H1 (cell line): ENCODE measurements around the gene TAF15. TPM values are rescaled to one million over a fixed set of nuclear protein-coding genes. Genes with fewer than 3 reads are reported as not detected.

Experiments
- CTCF ChIA-PET: fragments of 300-600 bp; sonication (Branson Sonifier 250); formaldehyde crosslinking; loops from one replicate; lab custom pipeline; 2021; ENCODE audit not compliant: partially characterized antibody; lab: Charles Lee
- POLR2A ChIA-PET: fragments of 300-600 bp; sonication (Branson Sonifier 250); formaldehyde crosslinking; loops from one replicate; lab custom pipeline; 2021; ENCODE audit warnings: inconsistent platforms; ENCODE audit not compliant: partially characterized antibody; lab: Charles Lee
- DNase-seq, 2 experiments: peaks; one replicate each; pipeline versions ENCODE4 v3.0.0 to v3.0.0-alpha.2; 2010 to 2022; ENCODE audit warnings: low spot score in 2 of 2, low read depth in 1 of 2, mixed read lengths in 1 of 2
- FAIRE-seq: peaks from 2 replicates; lab custom pipeline; 2011; peaks lifted over from hg19 to GRCh38; lab: Jason Lieb, UNC
- H2AFZ ChIP-seq: 2 replicates; pipeline ENCODE4 v1.8.1; 2012; ENCODE audit warnings: low read length, inconsistent platforms
- H2AK5ac ChIP-seq: 2 replicates; pipeline ENCODE4 v1.6.1; 2013; ENCODE audit warnings: low read depth, low read length
- H2BK120ac ChIP-seq: replicated peaks from 2 replicates; pipeline ENCODE3; 2013; ENCODE audit warnings: low read depth, low read length, inconsistent platforms
- H2BK12ac ChIP-seq: 2 replicates; pipeline ENCODE4 v1.6.1; 2013; ENCODE audit warnings: low read depth, low read length
- H2BK15ac ChIP-seq: 2 replicates; pipeline ENCODE4 v1.6.1; 2013; ENCODE audit warnings: low read length
- H2BK20ac ChIP-seq: 2 replicates; pipeline ENCODE4 v1.6.1; 2013; ENCODE audit warnings: low read length
- H2BK5ac ChIP-seq: 2 replicates; pipeline ENCODE4 v1.6.1; 2013; ENCODE audit warnings: low read depth, low read length
- H3K14ac ChIP-seq: 2 replicates; pipeline ENCODE4 v1.6.1; 2013; ENCODE audit warnings: inconsistent platforms; ENCODE audit not compliant: insufficient read length
- H3K18ac ChIP-seq: 2 replicates; pipeline ENCODE4 v1.6.1; 2013; ENCODE audit warnings: low read length; ENCODE audit errors: extremely low read depth
- H3K23ac ChIP-seq: 2 replicates; pipeline ENCODE4 v1.6.1; 2013; ENCODE audit warnings: inconsistent platforms; ENCODE audit not compliant: insufficient read length
- H3K23me2 ChIP-seq: 2 replicates; pipeline ENCODE4 v1.6.1; 2013; ENCODE audit warnings: low read depth, low read length
- H3K27ac ChIP-seq: 2 replicates; pipeline ENCODE4 v1.6.1; 2011; ENCODE audit warnings: low read depth, low read length, inconsistent platforms
- H3K27me3 ChIP-seq, 4 experiments: replicated peaks in 1 of 4; 1 replicate in 1 of 4; 2 replicates in 3 of 4; pipeline versions ENCODE4 v1.6.1 to v1.8.1; 2011 to 2013; ENCODE audit warnings: low read length in 3 of 4, mild to moderate bottlenecking in 3 of 4, inconsistent platforms in 2 of 4, mixed read lengths in 2 of 4, moderate library complexity in 1 of 4; ENCODE audit not compliant: control insufficient read depth in 3 of 4, insufficient read depth in 3 of 4; ENCODE audit errors: extremely low read depth in 1 of 4
- H3K36me3 ChIP-seq, 4 experiments: 2 replicates each; pipeline versions ENCODE4 v1.6.1 to v1.8.1; 2011 to 2013; ENCODE audit warnings: mild to moderate bottlenecking in 4 of 4, low read length in 3 of 4, moderate library complexity in 2 of 4, control low read depth in 1 of 4, inconsistent platforms in 1 of 4; ENCODE audit not compliant: insufficient read depth in 4 of 4, control insufficient read depth in 2 of 4
- H3K4ac ChIP-seq: replicated peaks from 2 replicates; pipeline ENCODE3; 2013; ENCODE audit warnings: low read length, low read depth, mixed read lengths, inconsistent platforms; ENCODE audit not compliant: insufficient read length
- H3K4me1 ChIP-seq, 4 experiments: replicated peaks in 1 of 4; 1 replicate in 1 of 4; 2 replicates in 3 of 4; pipeline versions ENCODE4 v1.6.1 to v1.8.1; 2011 to 2013; ENCODE audit warnings: low read length in 3 of 4, inconsistent platforms in 2 of 4, mixed read lengths in 1 of 4; ENCODE audit not compliant: insufficient read depth in 4 of 4, control insufficient read depth in 3 of 4
- H3K4me2 ChIP-seq, 2 experiments: 2 replicates each; pipeline versions ENCODE4 v1.6.1 to v1.8.1; 2011 to 2013; ENCODE audit warnings: low read depth in 2 of 2, low read length in 2 of 2, control low read depth in 1 of 2, inconsistent platforms in 1 of 2, mild to moderate bottlenecking in 1 of 2; ENCODE audit not compliant: insufficient read depth in 1 of 2
- H3K4me3 ChIP-seq, 4 experiments: fragments of 200-600, 300-600 bp in 1 of 4; sonication (generic), shearing (Covaris generic), sonication (Bioruptor Twin) in 1 of 4; 2 replicates each; pipeline versions ENCODE4 v1.5.1 to v1.8.1; 2011 to 2016; ENCODE audit warnings: low read length in 4 of 4, low read depth in 3 of 4, control low read depth in 2 of 4, inconsistent platforms in 2 of 4, mild to moderate bottlenecking in 2 of 4, mixed read lengths in 1 of 4, moderate library complexity in 1 of 4; ENCODE audit not compliant: insufficient read depth in 2 of 4; ENCODE audit errors: extremely low read depth in 1 of 4
- H3K56ac ChIP-seq: replicated peaks from 2 replicates; pipeline ENCODE3; 2013; ENCODE audit warnings: low read depth, mild to moderate bottlenecking, mixed read lengths, low read length, inconsistent platforms; ENCODE audit not compliant: insufficient read length
- H3K79me1 ChIP-seq: 2 replicates; pipeline ENCODE4 v1.6.1; 2013; ENCODE audit warnings: low read depth, low read length, control low read depth
- H3K79me2 ChIP-seq, 2 experiments: 2 replicates each; pipeline versions ENCODE4 v1.6.1 to v1.8.1; 2012 to 2013; ENCODE audit warnings: low read length in 2 of 2, mild to moderate bottlenecking in 2 of 2, inconsistent platforms in 1 of 2; ENCODE audit not compliant: insufficient read depth in 2 of 2, control insufficient read depth in 1 of 2
- H3K9ac ChIP-seq, 4 experiments: replicated peaks in 1 of 4; 1 replicate in 1 of 4; 2 replicates in 3 of 4; pipeline versions ENCODE4 v1.6.1 to v1.8.1; 2011 to 2013; ENCODE audit warnings: low read depth in 3 of 4, low read length in 3 of 4, control low read depth in 2 of 4, mild to moderate bottlenecking in 2 of 4, moderate library complexity in 2 of 4, inconsistent platforms in 1 of 4; ENCODE audit errors: extremely low read depth in 1 of 4
- H3K9me3 ChIP-seq, 2 experiments: 2 replicates each; pipeline versions ENCODE4 v1.6.1 to v1.8.1; 2012 to 2013; ENCODE audit warnings: mild to moderate bottlenecking in 2 of 2, moderate library complexity in 2 of 2, control low read depth in 1 of 2, inconsistent platforms in 1 of 2, low read depth in 1 of 2, low read length in 1 of 2, mixed read lengths in 1 of 2; ENCODE audit not compliant: insufficient read depth in 2 of 2
- H4K20me1 ChIP-seq, 2 experiments: replicated peaks in 1 of 2; 2 replicates each; pipeline versions ENCODE3 to v1.8.1; 2011 to 2013; ENCODE audit warnings: inconsistent platforms in 2 of 2, low read length in 2 of 2, mild to moderate bottlenecking in 1 of 2; ENCODE audit not compliant: insufficient read depth in 2 of 2, control insufficient read depth in 1 of 2
- H4K5ac ChIP-seq: 2 replicates; pipeline ENCODE4 v1.6.1; 2013; ENCODE audit warnings: low read length, low read depth, mixed read lengths, inconsistent platforms; ENCODE audit not compliant: insufficient read length
- H4K8ac ChIP-seq: 2 replicates; pipeline ENCODE4 v1.8.0; 2013; ENCODE audit warnings: mild to moderate bottlenecking, moderate library complexity, low read length, inconsistent platforms; ENCODE audit not compliant: insufficient read depth; ENCODE audit errors: extremely low read depth
- H4K91ac ChIP-seq: replicated peaks from 2 replicates; pipeline ENCODE3; 2013; ENCODE audit warnings: low read length, mixed read lengths, inconsistent platforms; ENCODE audit not compliant: insufficient read length
- CHD2 ChIP-seq: IDR thresholded peaks from 2 replicates; pipeline ENCODE4 v1.6.1; 2012; ENCODE audit warnings: low read length, improper control_type of control experiment
- CTBP2 ChIP-seq: IDR thresholded peaks from 2 replicates; pipeline ENCODE4 v1.7.0; 2011; ENCODE audit warnings: borderline replicate concordance, mild to moderate bottlenecking, moderate library complexity, mixed read lengths, low read length; ENCODE audit not compliant: insufficient read depth, insufficient read length
- EGR1 ChIP-seq: IDR thresholded peaks from 2 replicates; pipeline ENCODE4 v1.6.1; 2011; ENCODE audit warnings: low read depth, low read length, borderline replicate concordance
- GABPA ChIP-seq: IDR thresholded peaks from 2 replicates; pipeline ENCODE4 v1.6.1; 2011; ENCODE audit warnings: mild to moderate bottlenecking, low read length, moderate library complexity, borderline replicate concordance; ENCODE audit not compliant: insufficient read depth
- GTF2F1 ChIP-seq: IDR thresholded peaks from 2 replicates; pipeline ENCODE4 v1.6.1; 2012; ENCODE audit warnings: low read depth, low read length, improper control_type of control experiment, borderline replicate concordance
- HDAC2 ChIP-seq, 2 experiments: fragments of 300-600 bp in 1 of 2; sonication (generic) in 1 of 2; IDR thresholded peaks; 2 replicates each; pipeline ENCODE4 v1.6.1; 2011 to 2012; ENCODE audit warnings: low read depth in 2 of 2, low read length in 2 of 2, mild to moderate bottlenecking in 2 of 2, moderate library complexity in 2 of 2, borderline replicate concordance in 1 of 2, inconsistent platforms in 1 of 2
- HDAC6 ChIP-seq: IDR thresholded peaks from one replicate; pipeline ENCODE4 v1.7.1; 2012; ENCODE audit warnings: low read depth, mild to moderate bottlenecking, inconsistent platforms, low read length, moderate library complexity
- KDM1A ChIP-seq: fragments of 200-600, 300-600 bp; sonication (generic); IDR thresholded peaks from 2 replicates; pipeline ENCODE4 v1.7.1; 2016; ENCODE audit warnings: mild to moderate bottlenecking, low read length, borderline replicate concordance
- POLR2A ChIP-seq, 2 experiments: IDR thresholded peaks; 1 replicate in 1 of 2; 2 replicates in 1 of 2; pipeline ENCODE4 v1.6.1; 2011; ENCODE audit warnings: low read depth in 2 of 2, low read length in 2 of 2, mild to moderate bottlenecking in 2 of 2; ENCODE audit errors: control extremely low read depth in 1 of 2
- SIN3A ChIP-seq, 2 experiments: IDR thresholded peaks in 1 of 2; conservative IDR thresholded peaks in 1 of 2; 2 replicates each; pipeline ENCODE4 v1.6.1; 2011 to 2012; ENCODE audit warnings: low read length in 2 of 2, improper control_type of control experiment in 1 of 2, low read depth in 1 of 2, mild to moderate bottlenecking in 1 of 2
- SUZ12 ChIP-seq: fragments of 200-600 bp; sonication (generic); IDR thresholded peaks from 2 replicates; pipeline ENCODE4 v1.6.1; 2012; ENCODE audit warnings: mild to moderate bottlenecking, inconsistent platforms, low read length, moderate library complexity, mixed read lengths
- WGBS, 2 experiments: shearing (Covaris generic) in 1 of 2; methylation state at CpG; one replicate each; pipeline versions ENCODE4 v1.1.6 to v1.1.7; 2013 to 2015; ENCODE audit warnings: low lambda C conversion rate in 2 of 2, mixed read lengths in 2 of 2, inconsistent platforms in 1 of 2, low coverage in 1 of 2, missing lambda C conversion rate in 1 of 2; ENCODE audit not compliant: insufficient replicate concordance in 2 of 2, insufficient coverage in 1 of 2, insufficient read length in 1 of 2; ENCODE audit errors: extremely low coverage in 1 of 2, missing lambda C conversion rate in 1 of 2; 5-methylcytosine and 5-hydroxymethylcytosine counted together
- polyA plus RNA-seq, 7 experiments: library from polyadenylated mRNA; depleted of rRNA in 3 of 7; stranded (reverse) in 5 of 7; unstranded in 2 of 7; fragments of >200 nt in 5 of 7; fragments of 200-250 nt in 2 of 7; gene quantifications; 1 replicate in 5 of 7; 2 replicates in 1 of 7; 4 replicates in 1 of 7; pipeline versions ENCODE4 v1.2.1 to v1.2.3, GENCODE V29; 2011 to 2013; ENCODE audit warnings: missing spikeins in 2 of 7, mixed read lengths in 2 of 7
- total RNA-seq: library from RNA; stranded (reverse); fragmentation: NEBNext Ultra II Directional; extraction: Animal tissue kit (Norgen Biotek cat#: 25700); gene quantifications from 2 replicates; pipeline ENCODE4 v1.2.1, GENCODE V29; 2021

Gene TAF15
- total and polyA plus RNA-seq, 2 of the 8 experiments (the other 6 are each of a cell fraction or from before 2014, with no cell fraction given) = 80.1 to 338 TPM

DNA sequence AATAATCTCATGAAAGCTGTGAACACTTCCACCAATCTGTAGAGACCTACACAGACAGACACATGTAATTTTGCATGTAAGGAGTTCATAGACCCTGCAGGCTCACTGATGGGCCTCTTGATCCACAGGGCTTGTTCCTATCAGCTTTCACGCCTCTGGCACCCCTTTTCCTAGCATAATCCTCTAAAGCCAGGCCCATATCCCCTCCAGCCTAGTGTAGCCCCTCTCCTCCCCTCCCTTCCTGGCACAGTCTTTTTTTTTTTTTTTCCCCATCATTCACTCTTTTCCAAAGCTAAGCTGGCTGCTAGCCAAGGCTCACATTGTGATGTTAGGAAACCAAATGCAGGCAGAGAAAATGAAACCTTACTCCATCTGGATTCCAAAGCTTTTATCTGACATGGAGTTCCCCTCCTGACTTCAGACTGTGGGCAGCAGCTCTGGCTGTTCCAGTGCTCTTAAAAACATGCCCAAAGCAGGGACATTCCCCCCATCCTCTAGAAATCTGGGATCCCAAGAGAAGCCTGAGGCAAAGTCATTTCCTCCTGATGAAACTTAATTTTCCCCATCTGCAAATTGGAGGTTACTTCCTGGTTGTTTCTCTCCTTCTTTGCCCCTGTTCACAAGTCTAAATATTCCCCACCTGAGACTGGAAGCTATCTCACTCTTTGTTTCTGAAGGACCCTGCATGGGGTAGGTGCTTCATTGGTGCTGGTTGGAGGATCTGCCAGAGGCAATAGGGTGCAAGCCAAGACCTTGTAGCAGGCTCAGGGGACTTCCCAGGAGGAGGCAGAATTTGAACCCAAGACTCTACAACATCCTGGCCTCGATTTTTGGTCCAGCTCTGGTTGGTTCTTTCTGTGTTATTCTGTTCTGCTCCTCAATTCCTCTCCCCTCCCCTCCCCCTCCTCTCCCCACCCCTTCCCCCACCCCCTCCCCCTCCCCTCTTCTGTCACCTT, 80.8 kb downstream of the TAF15 start:
- no peak overlapping the region for H2BK12ac ChIP-seq
- no peak overlapping the region for H2BK5ac ChIP-seq
- no peak overlapping the region for H4K8ac ChIP-seq
- no peak for FAIRE-seq
- H3K4me2 ChIP-seq = peak overlapping the region in 1 of 2 experiments; percentile 8; a peak in 1 of 4 replicates
- no peak overlapping the region for H2BK120ac ChIP-seq
- no peaks in the 10 kb centered on the region for H3K9me3 ChIP-seq
- H3K14ac ChIP-seq = no peak overlapping the region
- no peak overlapping the region for H2AK5ac ChIP-seq
- H3K9ac ChIP-seq = no peak overlapping the region
- no peak overlapping the region for H3K23ac ChIP-seq
- H3K4me3 ChIP-seq = no peak overlapping the region
- H3K4me1 ChIP-seq = peaks cover 0 to 8% (median 3%) of the 10 kb centered on the region in 4 experiments; a peak in 5 of 7 replicates
- ChIA-PET CTCF (interaction anchor here (0.7 kb wide), 1 partner anchor 42 kb away, joined by 3 read pairs; no protein-coding TSS in a partner anchor), POLR2A (no interaction called here)
- no peak overlapping the region for H2BK15ac ChIP-seq
- no peak overlapping the region for H4K5ac ChIP-seq
- H2AFZ ChIP-seq = peak overlapping the region; percentile 81; the same call in 1 of the 2 replicates
- no peaks in the 10 kb centered on the region for H3K36me3 ChIP-seq
- no peak overlapping the region for H3K27ac ChIP-seq
- H2BK20ac ChIP-seq = no peak overlapping the region
- H3K27me3 ChIP-seq = no peaks in the 10 kb centered on the region
- no peak for DNase-seq
- H3K56ac ChIP-seq = no peak overlapping the region
- no peak overlapping the region for H3K18ac ChIP-seq
- H4K20me1 ChIP-seq = no peaks in the 10 kb centered on the region
- H3K79me2 ChIP-seq = no peaks in the 10 kb centered on the region
- WGBS, 2 experiments = 80% methylated on average over 1 of the region's 2 CpGs; no CpG with 5 or more reads in 1 of the 2 experiments
- H3K23me2 ChIP-seq = no peaks in the 10 kb centered on the region
- no peak overlapping the region for H3K4ac ChIP-seq
- H4K91ac ChIP-seq = no peak overlapping the region
- H3K79me1 ChIP-seq = no peaks in the 10 kb centered on the region
- TF ChIP-seq GABPA (no peak), HDAC2 (IDR thresholded peaks at IDR 0.05; ENCODE audit: borderline replicate concordance in 1 of 2, low read depth in 2 of 2, low read length in 2 of 2) (no peak), GTF2F1 (no peak), KDM1A (no peak), SUZ12 (no peak), CTBP2 (no peak), CHD2 (no peak), SIN3A (conservative IDR thresholded peaks at IDR 0.05 in 1 of 2, IDR thresholded peaks at IDR 0.05 in 1 of 2; ENCODE audit: low read depth in 1 of 2, low read length in 2 of 2) (no peak), EGR1 (no peak), POLR2A (IDR thresholded peaks at IDR 0.05; ENCODE audit: control extremely low read depth in 1 of 2, low read depth in 2 of 2, low read length in 2 of 2) (no peak), HDAC6 (no peak)
